Cardiac fibroblast (primary cell): ENCODE measurements around the gene KRT6B.
"Not testable (repeated sequence)": the region's sequence is repeated elsewhere in the genome, so short reads cannot be mapped to it uniquely, and the experiment has no call there.

ENCODE experiments used
- DNase-seq, 2 donors: peaks; one replicate each; pipeline versions ENCODE4 v3.0.0 to v3.0.0-alpha.2; 2010; ENCODE audit warnings: low read depth in 2 of 2
- H3K4me3 ChIP-seq, 2 donors: replicated peaks in 1 of 2; 1 replicate in 1 of 2; 2 replicates in 1 of 2; pipeline ENCODE4 v1.5.1; 2011; ENCODE audit warnings: low read depth in 2 of 2, low read length in 2 of 2, mild to moderate bottlenecking in 2 of 2, moderate library complexity in 1 of 2
- CTCF ChIP-seq: IDR thresholded peaks from one replicate; pipeline ENCODE4 v1.5.1; 2011; ENCODE audit warnings: low read depth, mild to moderate bottlenecking, low read length, inconsistent platforms

The KRT6B gene

GRCh38 chr12:52448228-52448627, 3.7 kb downstream of the KRT6B start:
- no peak for DNase-seq
- no peak overlapping the region for H3K4me3 ChIP-seq
- no peak for TF ChIP-seq CTCF

GRCh38 chr12:52447196-52447595, 4.8 kb downstream of the KRT6B start:
- not testable (repeated sequence) for H3K4me3 ChIP-seq, DNase-seq

- H3K4me3 ChIP-seq, result no peak overlapping the region
- no peak for TF ChIP-seq CTCF
- no peak for DNase-seq
Observed at GRCh38 chr12:52446367-52447045, 5.4 kb downstream of the KRT6B start.

- H3K4me3 ChIP-seq, result no peak overlapping the region
- no peak for TF ChIP-seq CTCF
- no peak for DNase-seq
Observed at GRCh38 chr12:52445876-52446275, 6.1 kb downstream of the KRT6B start.

- DNase-seq, result no peak
- no peak for TF ChIP-seq CTCF
- no peak overlapping the region for H3K4me3 ChIP-seq
Observed at GRCh38 chr12:52444647-52445595, 7.0 kb downstream of the KRT6B start.

GRCh38 chr12:52443966-52444365, 8.0 kb downstream of the KRT6B start:
- DNase-seq, result no peak
- no peak overlapping the region for H3K4me3 ChIP-seq
- TF ChIP-seq CTCF, result no peak

- peak; percentile 31 for TF ChIP-seq CTCF
- H3K4me3 ChIP-seq, result no peak overlapping the region
- DNase-seq, result peak; percentile 90 to 95
Observed at GRCh38 chr12:52442600-52443061, 9.3 kb downstream of the KRT6B start.
